ENCODE measurements around the gene IDH3B.
"Not testable (repeated sequence)": the region's sequence is repeated elsewhere in the genome, so short reads cannot be mapped to it uniquely, and the experiment has no call there.

The IDH3B gene

DNA sequence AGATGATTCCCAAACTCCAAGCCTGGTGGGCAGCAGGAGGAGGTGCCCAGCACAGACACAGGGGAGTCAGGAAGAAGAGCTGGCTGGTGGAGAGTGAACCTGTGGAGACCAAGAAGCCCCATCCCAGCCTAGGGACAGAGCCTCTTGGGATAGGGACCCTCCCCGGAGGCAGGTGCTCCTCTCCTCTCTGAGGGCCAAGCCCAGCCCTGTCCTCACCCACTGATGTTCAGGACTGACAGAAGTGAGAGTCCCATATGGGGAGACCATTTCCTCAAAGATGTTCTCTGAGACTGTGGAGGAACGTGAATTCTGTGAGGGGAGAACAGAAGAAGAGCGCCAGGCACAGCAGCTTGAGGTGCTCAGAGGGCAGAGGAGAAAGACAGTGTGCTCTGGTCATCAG lies 26.2 kb upstream of the IDH3B start:
- Histone ChIP-seq H3K9ac (ENCODE audit: insufficient read length, low read depth) (no peak overlapping the region), H3K27me3 (ENCODE audit: insufficient read depth, insufficient read length) (peaks cover 53% of the 10 kb centered on the region), H3K36me3 (ENCODE audit: insufficient read depth, insufficient read length, low read length) (no peaks in the 10 kb centered on the region), H3K9me3 (ENCODE audit: insufficient read depth, low read length) (no peaks in the 10 kb centered on the region), H3K4me3 (ENCODE audit: insufficient read length, low read depth) (no peak overlapping the region), H3K4me1 (ENCODE audit: insufficient read depth, insufficient read length) (peaks cover 15% of the 10 kb centered on the region)
- TF ChIP-seq SUZ12 (IDR thresholded peaks at IDR 0.05; ENCODE audit: extremely low read depth, insufficient read depth, insufficient read length): no peak
- no peak for TF ChIP-seq YY1 (IDR thresholded peaks at IDR 0.05; ENCODE audit: insufficient read depth, insufficient read length)
- TF ChIP-seq ZNF274 (IDR thresholded peaks at IDR 0.05; ENCODE audit: low read depth, low read length): no peak
- DNase-seq (ENCODE audit: low read depth, low spot score): no peak

DNA sequence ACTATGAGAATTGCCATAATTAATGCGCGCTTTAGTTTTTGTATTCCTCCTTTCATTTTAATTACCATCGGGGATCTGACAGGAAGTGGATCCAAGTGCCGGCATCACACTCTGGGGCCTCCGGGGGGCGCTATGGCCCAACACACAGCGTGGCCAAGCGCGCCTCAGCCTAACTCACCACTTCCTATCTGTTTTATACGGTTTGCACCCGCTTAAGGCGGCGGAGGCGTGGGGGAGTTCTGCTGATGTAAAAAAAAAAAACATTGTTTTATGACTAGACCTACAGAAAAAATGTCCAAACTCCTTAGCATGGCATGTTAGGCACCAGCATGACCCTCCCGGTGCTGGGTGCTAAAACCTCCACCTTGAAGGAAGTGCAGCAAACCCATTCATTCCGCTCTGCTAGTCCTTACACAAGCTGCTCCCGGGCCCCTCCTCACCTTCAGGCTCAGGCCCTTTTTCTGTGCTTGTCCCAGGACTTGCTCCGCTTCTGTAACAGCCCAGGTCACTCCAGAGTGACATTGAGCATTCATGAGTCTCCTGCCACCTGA lies 24.1 kb upstream of the IDH3B start:
- peak overlapping the region; percentile 42 for H3K9ac ChIP-seq (ENCODE audit: insufficient read length, low read depth)
- H3K4me1 ChIP-seq (ENCODE audit: insufficient read depth, insufficient read length): peaks cover 12% of the 10 kb centered on the region
- no peak for TF ChIP-seq SUZ12 (IDR thresholded peaks at IDR 0.05; ENCODE audit: extremely low read depth, insufficient read depth, insufficient read length)
- no peak for TF ChIP-seq YY1 (IDR thresholded peaks at IDR 0.05; ENCODE audit: insufficient read depth, insufficient read length)
- TF ChIP-seq ZNF274 (IDR thresholded peaks at IDR 0.05; ENCODE audit: low read depth, low read length): no peak
- H3K4me3 ChIP-seq (ENCODE audit: insufficient read length, low read depth): no peak overlapping the region
- H3K27me3 ChIP-seq (ENCODE audit: insufficient read depth, insufficient read length): peaks cover 33% of the 10 kb centered on the region
- DNase-seq (ENCODE audit: low read depth, low spot score): peak; percentile 68
- H3K9me3 ChIP-seq (ENCODE audit: insufficient read depth, low read length): no peaks in the 10 kb centered on the region
- no peaks in the 10 kb centered on the region for H3K36me3 ChIP-seq (ENCODE audit: insufficient read depth, insufficient read length, low read length)

DNA sequence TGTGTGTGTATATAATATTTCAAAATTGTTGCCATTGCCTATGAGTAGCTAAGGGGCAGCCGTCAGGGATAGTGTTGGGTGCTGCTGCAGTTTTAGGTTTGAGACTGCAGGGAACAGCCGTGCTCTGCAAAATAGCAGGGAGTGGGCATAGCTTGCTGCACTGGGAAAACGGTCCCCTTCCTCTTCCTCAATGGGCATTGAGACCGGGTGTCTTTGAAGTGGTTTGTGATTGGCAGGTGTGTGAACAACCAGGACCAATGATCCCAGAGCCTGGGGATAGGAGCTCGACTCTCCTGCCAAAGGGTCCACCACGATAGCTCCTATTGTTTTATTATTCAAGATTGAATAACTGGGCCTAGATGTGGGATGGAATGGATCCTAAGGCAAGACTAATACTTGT lies 23.5 kb upstream of the IDH3B start:
- no peak overlapping the region for H3K9ac ChIP-seq (ENCODE audit: insufficient read length, low read depth)

DNA sequence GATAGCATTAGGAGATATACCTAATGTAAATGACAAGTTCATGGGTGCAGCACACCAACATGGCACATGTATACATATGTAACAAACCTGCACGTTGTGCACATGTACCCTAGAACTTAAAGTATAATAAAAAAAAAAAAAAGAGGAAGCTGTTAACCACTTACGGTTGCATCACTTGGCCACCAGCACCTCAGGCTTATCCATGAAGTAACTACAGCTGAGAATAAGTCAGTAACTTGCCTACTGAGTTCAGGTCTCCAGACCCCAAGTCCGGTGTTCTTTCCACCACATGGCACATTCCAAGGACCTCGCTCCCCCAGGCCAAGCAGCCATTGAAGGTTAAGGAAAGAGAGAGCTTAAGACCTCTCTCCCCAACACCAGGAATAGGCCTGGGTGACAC lies 20.8 kb upstream of the IDH3B start:
- peaks cover 11% of the 10 kb centered on the region for H3K27me3 ChIP-seq (ENCODE audit: insufficient read depth, insufficient read length)
- H3K9me3 ChIP-seq (ENCODE audit: insufficient read depth, low read length); H3K9ac ChIP-seq (ENCODE audit: insufficient read length, low read depth); H3K36me3 ChIP-seq (ENCODE audit: insufficient read depth, insufficient read length, low read length); H3K4me1 ChIP-seq (ENCODE audit: insufficient read depth, insufficient read length); H3K4me3 ChIP-seq (ENCODE audit: insufficient read length, low read depth); DNase-seq (ENCODE audit: low read depth, low spot score): not testable (repeated sequence)

More for the DNA sequence above, 23.5 kb upstream of the IDH3B start:
- DNase-seq (ENCODE audit: low read depth, low spot score): no peak
- no peaks in the 10 kb centered on the region for H3K9me3 ChIP-seq (ENCODE audit: insufficient read depth, low read length)
- TF ChIP-seq SUZ12 (IDR thresholded peaks at IDR 0.05; ENCODE audit: extremely low read depth, insufficient read depth, insufficient read length): no peak
- TF ChIP-seq YY1 (IDR thresholded peaks at IDR 0.05; ENCODE audit: insufficient read depth, insufficient read length): no peak
- no peak for TF ChIP-seq ZNF274 (IDR thresholded peaks at IDR 0.05; ENCODE audit: low read depth, low read length)
- peaks cover 12% of the 10 kb centered on the region for H3K4me1 ChIP-seq (ENCODE audit: insufficient read depth, insufficient read length)
- H3K27me3 ChIP-seq (ENCODE audit: insufficient read depth, insufficient read length): peaks cover 34% of the 10 kb centered on the region
- H3K36me3 ChIP-seq (ENCODE audit: insufficient read depth, insufficient read length, low read length): no peaks in the 10 kb centered on the region
- no peak overlapping the region for H3K4me3 ChIP-seq (ENCODE audit: insufficient read length, low read depth)

DNA sequence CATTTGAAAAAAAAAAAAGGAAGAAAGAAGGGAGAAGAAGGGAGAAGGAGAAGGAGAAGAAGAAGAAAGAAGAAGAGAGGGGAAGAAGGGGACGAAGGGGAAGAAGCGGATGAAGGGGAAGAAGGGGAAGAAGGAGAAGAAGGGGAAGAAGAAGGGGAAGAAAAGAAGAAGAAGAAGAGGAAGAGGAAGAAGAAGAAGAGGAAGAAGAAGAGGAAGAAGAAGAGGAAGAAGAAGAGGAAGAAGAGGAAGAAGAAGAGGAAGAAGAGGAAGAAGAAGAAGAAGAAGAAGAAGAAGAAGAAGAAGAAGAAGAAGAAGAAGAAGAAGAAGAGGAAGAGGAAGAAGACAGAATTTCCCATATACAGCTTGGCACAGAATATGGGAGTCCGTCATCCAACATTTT lies 18.0 kb upstream of the IDH3B start:
- H3K9me3 ChIP-seq (ENCODE audit: insufficient read depth, low read length); H3K27me3 ChIP-seq (ENCODE audit: insufficient read depth, insufficient read length); H3K36me3 ChIP-seq (ENCODE audit: insufficient read depth, insufficient read length, low read length); H3K9ac ChIP-seq (ENCODE audit: insufficient read length, low read depth); DNase-seq (ENCODE audit: low read depth, low spot score); H3K4me1 ChIP-seq (ENCODE audit: insufficient read depth, insufficient read length); H3K4me3 ChIP-seq (ENCODE audit: insufficient read length, low read depth): not testable (repeated sequence)

DNA sequence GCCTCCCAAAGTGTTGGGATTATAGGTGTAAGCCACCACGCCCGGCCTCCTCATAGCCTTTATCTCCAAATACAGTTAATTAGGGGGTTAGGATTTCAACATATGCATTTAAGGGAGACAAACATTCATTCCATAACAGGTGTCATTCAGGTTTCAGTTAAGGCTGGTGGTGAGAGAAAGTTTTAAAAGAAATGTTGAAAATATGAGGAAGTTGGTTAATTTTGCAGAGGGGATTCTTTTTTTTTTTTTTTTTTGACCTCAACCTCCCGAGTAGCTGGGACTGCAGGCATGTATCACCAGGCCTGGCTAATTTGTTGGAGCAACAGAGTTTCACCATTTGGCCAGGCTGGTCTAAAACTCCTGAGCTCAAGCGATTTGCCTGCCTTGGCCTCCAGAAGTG lies 16.0 kb upstream of the IDH3B start:
- no peak overlapping the region for H3K9ac ChIP-seq (ENCODE audit: insufficient read length, low read depth)
- H3K4me1 ChIP-seq (ENCODE audit: insufficient read depth, insufficient read length): no peaks in the 10 kb centered on the region
- no peak for DNase-seq (ENCODE audit: low read depth, low spot score)
- peaks cover 4% of the 10 kb centered on the region for H3K27me3 ChIP-seq (ENCODE audit: insufficient read depth, insufficient read length)
- no peaks in the 10 kb centered on the region for H3K9me3 ChIP-seq (ENCODE audit: insufficient read depth, low read length)
- H3K36me3 ChIP-seq (ENCODE audit: insufficient read depth, insufficient read length, low read length): no peaks in the 10 kb centered on the region
- no peak for TF ChIP-seq ZNF274 (IDR thresholded peaks at IDR 0.05; ENCODE audit: low read depth, low read length)
- no peak for TF ChIP-seq YY1 (IDR thresholded peaks at IDR 0.05; ENCODE audit: insufficient read depth, insufficient read length)
- TF ChIP-seq SUZ12 (IDR thresholded peaks at IDR 0.05; ENCODE audit: extremely low read depth, insufficient read depth, insufficient read length): no peak
- H3K4me3 ChIP-seq (ENCODE audit: insufficient read length, low read depth): no peak overlapping the region

DNA sequence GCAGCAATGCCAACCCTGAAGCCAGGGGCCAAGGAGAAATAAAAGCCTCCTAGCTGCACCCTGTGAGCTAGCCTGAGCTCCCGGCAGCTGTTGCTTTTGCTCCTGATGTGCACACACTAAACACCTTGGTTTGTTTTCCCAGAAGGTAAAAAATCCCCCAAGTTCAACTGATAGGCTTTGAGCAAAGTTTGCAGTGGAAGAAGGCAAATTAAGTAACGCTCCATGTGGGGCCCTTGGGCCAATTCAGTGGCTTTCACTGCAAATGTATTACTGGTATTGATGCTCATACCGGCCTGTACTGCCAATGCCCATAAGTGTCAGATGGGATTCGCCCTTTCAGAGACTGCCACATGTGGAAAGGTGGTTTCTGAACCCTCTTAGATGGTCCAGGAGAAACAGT lies 9.4 kb upstream of the IDH3B start:
- TF ChIP-seq YY1 (IDR thresholded peaks at IDR 0.05; ENCODE audit: insufficient read depth, insufficient read length): no peak
- DNase-seq (ENCODE audit: low read depth, low spot score): no peak
- H3K36me3 ChIP-seq (ENCODE audit: insufficient read depth, insufficient read length, low read length): no peaks in the 10 kb centered on the region

DNA sequence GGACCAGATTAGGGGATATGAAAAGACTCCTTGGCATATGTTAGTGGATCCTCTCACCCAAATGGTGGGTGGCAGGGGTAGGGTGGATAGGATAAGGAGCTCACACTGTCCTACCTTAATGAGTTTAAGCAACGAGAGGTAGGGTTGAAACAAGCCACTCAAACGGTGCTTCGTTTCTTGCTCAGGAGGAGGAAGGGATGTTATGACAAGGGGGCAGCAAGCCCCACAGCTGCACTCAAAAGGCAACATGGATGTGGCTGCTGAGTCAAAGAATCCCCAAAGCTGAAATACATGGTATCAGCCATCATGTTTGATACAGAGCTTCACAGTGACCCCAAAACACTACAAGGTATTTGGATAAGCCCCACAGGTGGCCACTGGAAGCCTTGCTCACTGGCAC lies 8.4 kb upstream of the IDH3B start:
- Histone ChIP-seq H3K9ac (ENCODE audit: insufficient read length, low read depth) (no peak overlapping the region), H3K27me3 (ENCODE audit: insufficient read depth, insufficient read length) (no peaks in the 10 kb centered on the region), H3K36me3 (ENCODE audit: insufficient read depth, insufficient read length, low read length) (no peaks in the 10 kb centered on the region), H3K4me1 (ENCODE audit: insufficient read depth, insufficient read length) (no peaks in the 10 kb centered on the region), H3K9me3 (ENCODE audit: insufficient read depth, low read length) (no peaks in the 10 kb centered on the region), H3K4me3 (ENCODE audit: insufficient read length, low read depth) (no peak overlapping the region)
- no peak for TF ChIP-seq YY1 (IDR thresholded peaks at IDR 0.05; ENCODE audit: insufficient read depth, insufficient read length)
- TF ChIP-seq ZNF274 (IDR thresholded peaks at IDR 0.05; ENCODE audit: low read depth, low read length): no peak
- no peak for DNase-seq (ENCODE audit: low read depth, low spot score)

More for the DNA sequence above, 9.4 kb upstream of the IDH3B start:
- H3K4me1 ChIP-seq (ENCODE audit: insufficient read depth, insufficient read length): no peaks in the 10 kb centered on the region
- H3K4me3 ChIP-seq (ENCODE audit: insufficient read length, low read depth): no peak overlapping the region
- no peaks in the 10 kb centered on the region for H3K27me3 ChIP-seq (ENCODE audit: insufficient read depth, insufficient read length)
- H3K9ac ChIP-seq (ENCODE audit: insufficient read length, low read depth): no peak overlapping the region
- no peaks in the 10 kb centered on the region for H3K9me3 ChIP-seq (ENCODE audit: insufficient read depth, low read length)
